HG03097 (cell line): ENCODE measurements around the gene GNG12.

Source experiments
- ATAC-seq: cut with Tn5 transposase; IDR thresholded peaks from one replicate; pipeline ENCODE4 v1.9.1; 2021; ENCODE audit not compliant: unreplicated experiment, low FRiP score

The GNG12 gene

DNA sequence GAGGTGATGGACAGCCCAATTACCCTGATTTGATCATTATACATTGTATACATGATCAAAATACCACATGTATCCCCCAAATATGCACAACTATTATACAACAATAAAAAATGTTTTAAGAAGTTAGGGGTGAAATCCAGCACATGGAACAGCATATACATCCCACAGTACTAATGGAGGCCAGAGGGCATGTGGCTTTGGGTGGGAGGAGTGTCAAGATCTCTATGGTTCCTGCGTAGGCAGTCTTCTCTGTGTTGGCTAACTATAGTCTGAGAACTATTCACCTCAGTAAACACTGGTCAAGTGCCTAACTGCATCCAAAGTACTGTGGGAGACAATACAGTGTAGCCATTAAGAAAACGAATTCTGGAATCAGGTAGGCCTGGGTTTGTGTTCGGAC is 74.2 kb downstream of the GNG12 start:
- ATAC-seq = no peak

DNA sequence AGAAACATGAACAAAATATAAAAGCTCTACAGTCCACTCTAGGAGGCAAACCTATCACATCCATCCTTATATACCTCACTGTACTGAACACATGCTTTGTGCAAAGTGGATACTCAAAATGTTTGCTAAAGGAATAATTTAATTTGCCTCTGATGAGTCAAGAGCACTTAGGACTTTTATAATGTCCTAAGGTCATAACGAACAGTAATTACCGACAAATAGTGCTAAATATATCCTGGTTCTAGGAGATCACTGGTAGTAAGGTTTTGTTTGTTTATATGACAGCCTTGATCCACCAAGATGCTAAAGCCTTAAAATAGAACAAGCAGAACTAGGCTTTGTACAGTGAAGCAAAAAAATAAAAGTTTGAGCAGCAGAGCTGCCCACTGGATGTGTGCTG is 77.6 kb downstream of the GNG12 start:
- no peak for ATAC-seq

DNA sequence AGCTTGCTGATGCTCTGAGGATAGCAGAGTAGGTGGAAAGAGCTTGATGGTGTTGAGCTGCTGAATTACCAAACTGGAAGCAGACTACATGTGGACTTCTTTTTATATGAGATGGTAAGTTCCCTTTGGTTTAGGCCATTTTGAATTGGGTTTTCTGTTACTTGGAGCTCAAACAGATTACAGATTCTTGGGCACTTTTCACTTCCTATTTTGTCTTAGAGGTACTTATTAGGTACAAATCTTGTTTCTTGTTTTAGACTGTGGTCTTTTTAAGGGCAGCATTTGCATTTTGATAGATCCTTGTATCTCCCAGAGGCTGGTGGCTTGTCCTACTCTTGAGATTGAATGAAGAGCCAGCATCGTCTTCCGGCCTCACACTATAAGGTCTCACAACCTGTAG is 78.1 kb downstream of the GNG12 start:
- no peak for ATAC-seq

- ATAC-seq = no peak
Measured at GRCh38 chr1:67754526-67754920, 78.7 kb downstream of the GNG12 start.

- ATAC-seq = no peak
Measured at GRCh38 chr1:67753776-67754525, 79.3 kb downstream of the GNG12 start.

GRCh38 chr1:67752306-67752705 is 81.0 kb downstream of the GNG12 start:
- ATAC-seq = no peak

DNA sequence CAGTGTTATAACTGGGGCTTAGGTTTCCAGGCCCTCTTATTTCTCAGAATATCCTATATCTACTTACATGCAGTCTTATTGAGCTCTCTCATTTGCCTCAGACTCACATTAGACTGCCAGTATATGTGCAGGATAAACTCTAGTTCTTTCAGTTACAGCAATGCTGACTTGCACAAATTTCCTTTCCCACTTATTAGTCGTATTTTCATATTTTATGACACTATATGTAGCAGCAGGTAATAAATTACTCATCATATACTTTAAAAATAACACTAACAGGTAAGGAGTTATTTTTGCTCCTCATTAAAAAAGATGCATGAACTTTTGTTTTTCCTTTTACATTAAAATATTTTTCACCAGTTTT is 82.6 kb downstream of the GNG12 start:
- no peak for ATAC-seq

DNA sequence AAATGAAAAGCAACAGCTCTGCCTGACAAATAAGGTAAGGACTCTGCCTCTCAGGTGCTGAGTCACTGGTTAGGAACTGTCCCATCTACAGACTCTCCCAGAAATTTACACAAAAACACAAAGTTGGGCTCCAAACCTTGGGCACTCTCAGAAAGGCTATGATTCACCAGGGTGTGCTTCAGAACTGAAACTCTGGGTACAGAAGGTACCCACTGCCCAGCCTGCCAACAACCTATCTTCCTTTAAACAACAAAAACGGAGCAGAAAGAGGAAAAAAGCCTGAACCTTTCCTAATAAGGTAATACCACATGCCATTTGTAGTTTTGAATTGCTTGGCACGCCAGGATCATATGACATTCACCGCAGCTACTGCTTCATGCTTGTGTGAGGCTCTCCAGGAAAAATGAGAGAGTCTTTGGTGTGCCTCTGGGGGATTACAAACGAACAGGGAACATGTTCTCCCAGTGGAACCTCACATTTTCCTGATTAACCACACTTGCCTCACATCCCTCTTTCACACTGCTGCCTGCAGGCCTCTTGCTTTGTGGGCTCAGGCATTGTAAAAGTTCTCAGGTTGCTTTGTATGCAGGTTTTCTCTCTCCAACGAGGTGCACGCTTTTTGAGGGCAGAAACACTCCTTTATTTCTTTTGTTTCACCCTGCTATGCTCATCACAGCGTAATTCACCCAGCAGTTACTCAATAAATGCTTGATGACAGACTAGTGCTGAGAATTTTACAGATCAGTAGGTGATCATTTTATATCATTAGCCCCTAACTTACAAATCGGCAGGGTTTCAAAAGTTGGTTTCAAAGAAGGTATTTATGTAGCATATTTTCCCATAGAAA is 83.2 kb downstream of the GNG12 start:
- ATAC-seq = peak; percentile 32

DNA sequence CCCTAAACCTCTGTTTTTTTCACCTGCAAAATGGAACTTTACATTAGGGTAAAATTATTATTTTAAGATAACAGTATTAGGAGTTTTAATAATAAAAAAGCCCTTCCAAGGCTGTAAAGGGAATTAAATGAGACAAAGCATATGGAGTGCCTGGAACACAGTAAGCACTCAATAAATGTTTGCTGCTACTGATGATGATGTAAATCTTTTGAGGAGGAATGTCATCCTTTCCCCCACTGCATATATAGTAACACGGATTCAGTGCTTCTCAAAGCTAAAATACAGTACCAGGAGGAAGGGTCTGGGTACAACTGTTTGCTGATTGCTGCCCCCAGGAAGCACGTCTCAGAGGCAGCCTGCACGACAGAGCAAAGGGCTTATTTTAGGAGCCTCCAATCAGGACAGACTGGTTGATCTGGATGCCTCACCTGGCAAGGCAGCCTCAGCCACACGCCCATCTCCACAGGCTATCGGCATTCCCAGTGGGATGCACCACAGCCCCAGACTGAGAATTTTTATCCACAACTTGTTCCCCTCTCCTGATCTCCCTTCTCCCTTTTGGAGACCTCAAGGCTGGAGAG is 83.9 kb downstream of the GNG12 start:
- no peak for ATAC-seq

GRCh38 chr1:67748630-67749029 is 84.6 kb downstream of the GNG12 start:
- ATAC-seq = peak; percentile 79

GRCh38 chr1:67747671-67748546 is 85.4 kb downstream of the GNG12 start:
- ATAC-seq = no peak

DNA sequence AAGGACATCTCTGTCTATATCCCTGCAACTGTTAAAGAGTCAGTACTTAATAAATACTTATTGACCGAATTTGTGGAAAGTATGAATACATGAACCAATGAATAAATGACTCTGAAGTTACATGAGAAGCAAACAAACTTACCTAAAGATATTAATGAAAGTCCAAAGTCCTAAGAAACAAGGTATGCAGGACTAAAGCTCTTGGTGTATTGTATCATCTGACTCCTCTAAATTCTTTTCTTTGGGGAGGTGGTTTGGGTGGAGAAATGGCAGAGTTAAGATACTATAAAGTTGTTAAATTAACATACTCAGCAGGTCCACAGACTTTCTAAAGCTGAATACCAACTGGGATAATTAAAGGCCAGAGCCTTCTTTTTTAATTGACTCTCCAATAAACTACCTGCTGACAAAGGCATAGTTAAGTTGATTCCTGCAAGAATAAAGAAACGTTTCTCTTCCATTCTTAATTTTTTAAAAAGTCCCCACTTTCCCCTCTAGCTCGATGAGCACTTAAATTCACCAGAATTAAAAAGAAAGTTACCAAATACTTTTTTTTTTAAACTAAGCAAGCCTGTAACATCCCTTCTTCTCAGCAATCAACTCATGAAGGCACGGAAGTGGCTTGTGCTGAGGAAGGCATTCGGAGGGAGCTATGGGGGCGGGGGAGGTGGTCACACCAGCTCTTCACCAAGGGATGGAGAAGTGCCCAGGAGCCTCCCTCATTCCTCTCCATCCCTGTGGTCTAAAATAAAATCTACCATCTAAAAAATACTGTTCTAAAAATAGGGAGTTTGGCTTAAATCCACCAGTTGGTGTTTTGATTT is 87.2 kb downstream of the GNG12 start:
- no peak for ATAC-seq

DNA sequence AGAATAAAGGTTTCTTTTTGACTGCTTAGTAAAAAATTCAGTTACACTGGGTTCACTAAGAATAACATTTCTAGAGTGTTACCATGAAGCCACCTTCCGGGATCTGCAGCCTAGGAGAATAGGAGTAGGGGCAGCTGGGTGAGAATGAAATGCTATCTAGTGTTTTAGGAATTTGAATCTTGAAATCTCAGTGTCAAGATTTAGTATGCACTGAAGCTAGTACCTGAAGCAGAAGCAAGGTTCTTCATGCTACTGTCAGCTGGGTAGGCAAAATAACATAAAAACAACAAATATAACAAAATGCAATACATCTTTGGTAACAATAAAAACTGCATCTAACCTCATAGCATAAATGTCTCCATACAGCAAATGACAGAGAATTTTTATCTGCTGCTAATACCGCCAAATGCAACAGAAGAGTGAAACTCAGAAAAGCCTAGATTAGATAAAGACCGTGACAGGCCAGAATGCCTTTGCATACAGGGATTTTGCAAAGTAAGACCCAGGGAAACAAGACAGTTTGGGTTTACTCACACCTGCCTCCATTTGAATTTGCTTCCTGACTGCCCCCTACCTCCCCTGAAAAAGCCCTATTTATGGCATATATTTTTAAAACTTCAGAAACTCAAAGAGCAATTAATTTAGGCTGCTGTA is 90.1 kb downstream of the GNG12 start:
- no peak for ATAC-seq

DNA sequence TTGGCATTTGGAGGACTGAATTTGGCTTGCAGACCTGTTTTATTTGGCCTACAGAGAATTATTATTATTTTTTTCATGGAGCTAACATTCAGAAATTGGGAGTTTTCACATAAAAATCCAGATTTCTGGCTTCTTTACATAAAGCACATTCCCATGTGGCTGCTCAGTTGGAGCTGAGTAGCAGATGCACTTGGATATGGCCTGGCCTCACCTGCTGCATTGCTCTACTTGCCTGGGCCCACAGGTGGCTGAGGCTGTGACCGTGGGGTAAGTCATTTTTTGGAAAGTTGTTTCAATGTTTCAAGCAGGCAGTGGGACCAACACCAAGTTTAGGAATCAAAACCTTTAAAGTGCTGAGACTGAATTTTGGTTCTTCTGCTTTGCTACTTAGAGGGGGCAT is 91.5 kb downstream of the GNG12 start:
- ATAC-seq = no peak

GRCh38 chr1:67741121-67741520 is 92.1 kb downstream of the GNG12 start:
- no peak for ATAC-seq

- no peak for ATAC-seq
Measured at GRCh38 chr1:67740543-67740942, 92.7 kb downstream of the GNG12 start.

GRCh38 chr1:67739361-67739760 is 93.9 kb downstream of the GNG12 start:
- no peak for ATAC-seq

DNA sequence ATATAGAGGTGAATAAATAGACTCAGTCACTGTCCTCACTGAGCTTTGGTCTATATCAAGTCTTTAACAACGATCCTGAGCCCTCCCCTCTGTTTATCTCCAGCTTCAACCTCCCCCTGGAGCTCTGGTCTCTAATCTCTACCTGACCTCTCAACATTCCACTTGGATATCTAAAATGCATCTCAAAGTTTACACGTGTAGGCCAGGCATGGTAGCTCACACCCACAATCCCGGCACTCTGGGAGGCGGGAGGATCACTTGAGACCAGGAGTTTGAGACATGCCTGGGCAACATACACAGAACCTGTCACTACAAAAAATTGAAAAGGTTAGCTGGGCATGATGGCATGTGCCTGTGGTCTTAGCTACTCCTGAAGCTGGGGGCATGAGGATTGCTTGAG is 94.9 kb downstream of the GNG12 start:
- ATAC-seq = no peak

GRCh38 chr1:67737875-67738274 is 95.4 kb downstream of the GNG12 start:
- no peak for ATAC-seq
